GM23248 (cell line): ENCODE data around the gene ZNF692. TPM values are rescaled to one million over a fixed set of nuclear protein-coding genes. Genes with fewer than 3 reads are reported as not detected.

Source experiments
- DNase-seq: peaks from one replicate; pipeline ENCODE4 v3.0.0-alpha.2; 2015
- H2AFZ ChIP-seq: fragments of 200-600 bp; sonication (generic); 2 replicates; pipeline ENCODE4 v1.6.1; 2016; ENCODE audit warnings: antibody characterized with exemption
- H3F3A ChIP-seq: fragments of 200-600 bp; sonication (generic); 2 replicates; pipeline ENCODE4 v1.6.1; 2016; ENCODE audit warnings: mild to moderate bottlenecking, antibody characterized with exemption, mixed run types; ENCODE audit not compliant: insufficient read depth
- H3K27ac ChIP-seq: fragments of 200-600 bp; sonication (generic); 2 replicates; pipeline ENCODE4 v1.5.1; 2016; ENCODE audit warnings: mild to moderate bottlenecking
- H3K27me3 ChIP-seq: fragments of 200-600 bp; sonication (generic); replicated peaks from 2 replicates; pipeline ENCODE4 v1.6.1; 2016; ENCODE audit warnings: mild to moderate bottlenecking; ENCODE audit not compliant: insufficient read depth
- H3K36me3 ChIP-seq: fragments of 200-600 bp; sonication (generic); 2 replicates; pipeline ENCODE4 v1.6.1; 2016; ENCODE audit warnings: low read depth, mild to moderate bottlenecking
- H3K4me1 ChIP-seq: fragments of 200-600 bp; sonication (generic); 2 replicates; pipeline ENCODE4 v1.6.1; 2016; ENCODE audit warnings: mild to moderate bottlenecking; ENCODE audit not compliant: insufficient read depth
- H3K4me2 ChIP-seq: fragments of 200-600 bp; sonication (generic); one replicate; pipeline ENCODE4 v1.6.1; 2016; ENCODE audit warnings: mild to moderate bottlenecking; ENCODE audit not compliant: unreplicated experiment
- H3K4me3 ChIP-seq: fragments of 200-600 bp; sonication (generic); 2 replicates; pipeline ENCODE4 v1.5.1; 2016; ENCODE audit warnings: mild to moderate bottlenecking
- H3K79me2 ChIP-seq: fragments of 200-600 bp; sonication (generic); 2 replicates; pipeline ENCODE4 v1.6.1; 2016; ENCODE audit warnings: mild to moderate bottlenecking; ENCODE audit not compliant: insufficient read depth
- H3K9ac ChIP-seq: fragments of 200-600 bp; sonication (generic); 2 replicates; pipeline ENCODE4 v1.6.1; 2016; ENCODE audit warnings: mild to moderate bottlenecking
- H3K9me2 ChIP-seq: fragments of 200-600 bp; sonication (generic); 2 replicates; pipeline ENCODE4 v1.6.1; 2016; ENCODE audit warnings: mixed run types, mild to moderate bottlenecking, moderate library complexity; ENCODE audit not compliant: insufficient read depth
- H3K9me3 ChIP-seq: fragments of 200-600 bp; sonication (generic); one replicate; pipeline ENCODE4 v1.6.1; 2017; ENCODE audit warnings: low read depth
- H4K20me1 ChIP-seq: fragments of 200-600 bp; sonication (generic); 2 replicates; pipeline ENCODE4 v1.6.0; 2016; ENCODE audit not compliant: insufficient read depth
- EZH2 ChIP-seq: fragments of 200-600 bp; sonication (generic); IDR thresholded peaks from 2 replicates; pipeline ENCODE4 v1.6.1; 2018; ENCODE audit warnings: antibody characterized with exemption, mild to moderate bottlenecking; ENCODE audit not compliant: insufficient read depth, poor library complexity, severe bottlenecking
- EZH2phosphoT487 ChIP-seq: fragments of 200-600 bp; sonication (generic); IDR thresholded peaks from 2 replicates; pipeline ENCODE4 v1.6.1; 2018; ENCODE audit warnings: antibody characterized with exemption, moderate library complexity, mild to moderate bottlenecking, low read depth; ENCODE audit not compliant: insufficient read depth
- WGBS, 2 experiments: methylation state at CpG; one replicate each; pipeline ENCODE4 v1.1.6; 2015 to 2017; ENCODE audit warnings: low lambda C conversion rate in 2 of 2, low coverage in 1 of 2; ENCODE audit errors: missing lambda C conversion rate in 2 of 2; 5-methylcytosine and 5-hydroxymethylcytosine counted together
- in situ Hi-C: fragments of 300-500 bp; cut with MboI; formaldehyde crosslinking; loops from 2 replicates; pipeline ENCODE4 v1.15.0; 2020
- polyA plus RNA-seq: library from polyadenylated mRNA; unstranded; fragments of >200 nt; fragmentation: Nextera tagmentation; extraction: Ambion mirVana; gene quantifications from 2 replicates; pipeline ENCODE4 v1.2.1, GENCODE V29; 2016
- total RNA-seq: library from RNA; depleted of rRNA; stranded (reverse); fragments of >200 nt; shearing (Covaris generic); gene quantifications from 2 replicates; pipeline ENCODE4 v1.2.3, GENCODE V29; 2014

The ZNF692 gene
- total and polyA plus RNA-seq, 2 experiments from 2014 or later: 16.2 to 17.0 TPM

DNA sequence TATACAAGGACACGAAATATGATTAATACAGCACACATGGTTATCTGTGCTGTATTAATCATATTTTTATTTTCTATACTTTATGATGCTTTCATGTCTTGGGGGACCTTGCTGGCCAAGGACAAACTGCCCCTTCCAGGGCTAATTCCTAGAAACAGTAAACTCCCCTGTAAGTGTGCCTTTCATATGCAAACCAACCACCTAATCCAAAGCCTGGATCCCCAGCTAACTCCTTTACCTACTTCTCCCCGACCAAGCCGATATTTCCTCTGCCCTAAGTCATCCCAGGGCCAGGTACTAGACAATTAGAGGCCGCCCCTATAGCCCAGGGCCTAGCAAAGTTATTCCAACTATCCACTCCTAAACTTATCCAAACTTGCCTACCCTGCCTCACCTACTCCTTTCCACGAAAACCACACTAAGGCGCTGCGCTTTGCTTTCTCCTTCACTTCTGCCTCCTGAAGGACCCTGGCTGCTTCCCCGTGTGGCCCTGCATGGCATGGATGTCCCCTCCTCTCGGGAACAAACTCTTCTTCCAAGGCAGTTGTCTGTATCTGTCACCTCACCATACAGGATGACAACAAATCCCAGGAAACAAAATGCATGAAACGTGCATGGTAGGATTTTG, 43.4 kb downstream of the ZNF692 start:
- Histone ChIP-seq H3K4me1 (peaks cover 24% of the 10 kb centered on the region), H4K20me1 (no peaks in the 10 kb centered on the region), H3F3A (peaks cover 10% of the 10 kb centered on the region; the same call in 1 of the 2 replicates), H3K9me3 (no peaks in the 10 kb centered on the region), H3K36me3 (peaks cover 53% of the 10 kb centered on the region), H3K79me2 (peaks cover 79% of the 10 kb centered on the region), H3K27ac (no peak overlapping the region), H3K27me3 (no peaks in the 10 kb centered on the region), H3K9me2 (no peaks in the 10 kb centered on the region), H3K4me3 (no peak overlapping the region), H3K4me2 (no peak overlapping the region), H2AFZ (no peak overlapping the region), H3K9ac (no peak overlapping the region)
- in situ Hi-C loops: no loop called here
- no peak for DNase-seq
- TF ChIP-seq EZH2phosphoT487 (no peak), EZH2 (no peak)
- 87 to 88% methylated on average over 10 of the region's 10 CpGs for WGBS, 2 experiments

GRCh38 chr1:248814351-248814750, 44.5 kb downstream of the ZNF692 start:
- no peak overlapping the region for H3K9ac ChIP-seq
- WGBS, 2 experiments: 96% methylated on average over 16 of the region's 16 CpGs
- H3K79me2 ChIP-seq: peaks cover 67% of the 10 kb centered on the region
- H3K9me3 ChIP-seq: no peaks in the 10 kb centered on the region
- H3K4me1 ChIP-seq: peaks cover 15% of the 10 kb centered on the region
- no peak overlapping the region for H2AFZ ChIP-seq
- TF ChIP-seq EZH2 (no peak), EZH2phosphoT487 (no peak)
- H3K4me3 ChIP-seq: no peak overlapping the region
- no peak overlapping the region for H3K27ac ChIP-seq
- H3K36me3 ChIP-seq: peaks cover 46% of the 10 kb centered on the region
- no peaks in the 10 kb centered on the region for H4K20me1 ChIP-seq
- DNase-seq: no peak
- peaks cover 8% of the 10 kb centered on the region; the same call in 1 of the 2 replicates for H3F3A ChIP-seq
- no peaks in the 10 kb centered on the region for H3K9me2 ChIP-seq
- in situ Hi-C loops: no loop called here
- no peaks in the 10 kb centered on the region for H3K27me3 ChIP-seq
- no peak overlapping the region for H3K4me2 ChIP-seq

- no peaks in the 10 kb centered on the region for H4K20me1 ChIP-seq
- H2AFZ ChIP-seq: no peak overlapping the region
- WGBS, 2 experiments: 93 to 100% methylated on average over 8 of the region's 8 CpGs
- no peaks in the 10 kb centered on the region for H3K9me3 ChIP-seq
- H3K4me1 ChIP-seq: peaks cover 7% of the 10 kb centered on the region; the same call in 1 of the 2 replicates
- peaks cover 59% of the 10 kb centered on the region for H3K79me2 ChIP-seq
- no peak overlapping the region for H3K4me3 ChIP-seq
- no peaks in the 10 kb centered on the region for H3K27me3 ChIP-seq
- TF ChIP-seq EZH2phosphoT487 (no peak), EZH2 (no peak)
- no peak for DNase-seq
- no peak overlapping the region for H3K27ac ChIP-seq
- H3K4me2 ChIP-seq: no peak overlapping the region
- peaks cover 46% of the 10 kb centered on the region for H3K36me3 ChIP-seq
- H3F3A ChIP-seq: peaks cover 9% of the 10 kb centered on the region
- H3K9ac ChIP-seq: no peak overlapping the region
- in situ Hi-C loops: no loop called here
- no peaks in the 10 kb centered on the region for H3K9me2 ChIP-seq
Measured at GRCh38 chr1:248813546-248813945, 45.3 kb downstream of the ZNF692 start.

DNA sequence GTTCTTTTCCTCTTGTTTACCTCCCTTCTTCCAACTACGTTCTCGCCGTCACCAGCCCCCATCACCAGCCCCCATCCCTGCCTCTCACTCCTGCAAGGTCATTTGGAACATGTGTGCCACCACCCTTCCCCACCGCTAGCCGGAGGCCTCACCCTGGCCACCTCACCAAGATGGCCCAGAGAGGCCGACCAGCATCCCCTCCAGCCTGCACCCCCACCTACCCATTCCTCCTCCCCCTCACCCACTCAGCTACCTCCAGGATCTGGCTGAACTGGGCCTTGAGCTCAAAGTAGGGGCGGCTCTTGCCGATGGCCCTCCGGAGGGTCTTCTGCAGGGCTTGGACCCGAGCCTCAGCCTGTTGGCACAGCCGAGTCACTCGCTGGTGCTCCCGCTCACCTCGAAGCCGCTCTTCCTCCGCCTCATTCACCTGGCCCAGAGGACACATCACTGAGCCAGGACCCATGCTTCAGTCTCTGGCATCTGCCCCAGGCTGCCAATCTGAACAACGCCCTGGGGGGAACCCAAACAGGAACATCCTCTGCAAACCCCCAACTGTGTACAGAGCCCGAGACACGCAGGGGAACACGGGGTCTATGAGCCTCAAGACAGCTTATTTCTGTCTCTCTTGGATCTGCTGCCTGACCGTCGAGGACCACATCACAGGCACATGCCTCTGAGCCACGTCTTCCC, 46.0 kb downstream of the ZNF692 start:
- no peaks in the 10 kb centered on the region for H3K9me3 ChIP-seq
- no peak overlapping the region for H3K27ac ChIP-seq
- H2AFZ ChIP-seq: no peak overlapping the region
- H4K20me1 ChIP-seq: no peaks in the 10 kb centered on the region
- in situ Hi-C loops: no loop called here
- H3F3A ChIP-seq: peaks cover 15% of the 10 kb centered on the region
- peaks cover 7% of the 10 kb centered on the region; the same call in 1 of the 2 replicates for H3K4me1 ChIP-seq
- H3K27me3 ChIP-seq: no peaks in the 10 kb centered on the region
- DNase-seq: no peak
- H3K4me2 ChIP-seq: no peak overlapping the region
- no peak overlapping the region for H3K9ac ChIP-seq
- peaks cover 46% of the 10 kb centered on the region for H3K36me3 ChIP-seq
- H3K9me2 ChIP-seq: no peaks in the 10 kb centered on the region
- peaks cover 52% of the 10 kb centered on the region for H3K79me2 ChIP-seq
- H3K4me3 ChIP-seq: no peak overlapping the region
- WGBS, 2 experiments: 96 to 98% methylated on average over 19 to 23 of the region's 23 CpGs
- TF ChIP-seq EZH2phosphoT487 (no peak), EZH2 (no peak)
